OCI-LY1 (cell line): Measurements from ENCODE around the gene NRG2.

Experiments
- H2AFZ ChIP-seq: fragments of 200-600 bp; sonication (generic), shearing (Covaris generic); 2 replicates; pipeline ENCODE4 v1.6.0; 2014; ENCODE audit warnings: antibody characterized with exemption, mild to moderate bottlenecking, low read length
- H3F3A ChIP-seq: fragments of 200-600 bp; sonication (generic), shearing (Covaris generic); 2 replicates; pipeline ENCODE4 v1.6.0; 2014; ENCODE audit warnings: mild to moderate bottlenecking, antibody characterized with exemption, low read length, moderate library complexity; ENCODE audit not compliant: insufficient read depth
- H3K27ac ChIP-seq: fragments of 200-600 bp; sonication (generic); 2 replicates; pipeline ENCODE4 v1.5.1; 2014; ENCODE audit warnings: low read length, mixed run types, mild to moderate bottlenecking, low read depth; ENCODE audit not compliant: poor library complexity, severe bottlenecking
- H3K27me3 ChIP-seq: fragments of 200-600 bp; sonication (generic); 2 replicates; pipeline ENCODE4 v1.6.0; 2014; ENCODE audit warnings: antibody characterized with exemption, mild to moderate bottlenecking, low read length, moderate library complexity; ENCODE audit not compliant: insufficient read depth
- H3K36me3 ChIP-seq: fragments of 200-600 bp; sonication (generic); 2 replicates; pipeline ENCODE4 v1.6.1; 2014; ENCODE audit warnings: mild to moderate bottlenecking, antibody characterized with exemption, low read length, moderate library complexity, mixed read lengths; ENCODE audit not compliant: insufficient read depth
- H3K4me1 ChIP-seq: fragments of 200-600 bp; sonication (generic); 2 replicates; pipeline ENCODE4 v1.5.1; 2014; ENCODE audit warnings: mild to moderate bottlenecking, low read length, moderate library complexity; ENCODE audit not compliant: insufficient read depth, severe bottlenecking
- H3K4me2 ChIP-seq: fragments of 200-600 bp; sonication (generic), shearing (Covaris generic); 2 replicates; pipeline ENCODE4 v1.6.1; 2014; ENCODE audit warnings: low read length
- H3K4me3 ChIP-seq: fragments of 200-600 bp; sonication (generic); 2 replicates; pipeline ENCODE4 v1.5.1; 2014; ENCODE audit warnings: low read length, low read depth, mild to moderate bottlenecking, mixed read lengths; ENCODE audit not compliant: poor library complexity, severe bottlenecking
- H3K79me2 ChIP-seq: fragments of 200-600 bp; shearing (Covaris generic); 2 replicates; pipeline ENCODE4 v1.6.1; 2016; ENCODE audit warnings: mixed run types, low read length, mixed read lengths; ENCODE audit not compliant: insufficient read depth
- H3K9ac ChIP-seq: fragments of 200-600 bp; sonication (generic), shearing (Covaris generic); 2 replicates; pipeline ENCODE4 v1.6.1; 2014; ENCODE audit warnings: mild to moderate bottlenecking, low read length, mixed read lengths
- H3K9me2 ChIP-seq: fragments of 200-600 bp; sonication (generic), shearing (Covaris generic); 2 replicates; pipeline ENCODE4 v1.6.1; 2014; ENCODE audit warnings: low read depth, mild to moderate bottlenecking, low read length, mixed read lengths
- H3K9me3 ChIP-seq: fragments of 200-600 bp; shearing (Covaris generic); 2 replicates; pipeline ENCODE4 v1.6.1; 2014; ENCODE audit warnings: low read length, mixed read lengths
- H4K20me1 ChIP-seq: fragments of 200-600 bp; sonication (generic), shearing (Covaris generic); 2 replicates; pipeline ENCODE4 v1.6.0; 2016; ENCODE audit warnings: mild to moderate bottlenecking, low read length; ENCODE audit not compliant: insufficient read depth
- EZH2 ChIP-seq: fragments of 200-600 bp; sonication (generic), shearing (Covaris generic); IDR thresholded peaks from 2 replicates; pipeline ENCODE4 v1.8.0; 2017; ENCODE audit warnings: borderline replicate concordance, mixed run types, mild to moderate bottlenecking, antibody characterized with exemption, low read length, moderate library complexity, mixed read lengths
- TF ChIP-seq, protein P1 (sequence below): fragments of 200-600 bp; sonication (generic), shearing (Covaris generic); IDR thresholded peaks from 2 replicates; pipeline ENCODE4 v1.5.1; 2017; ENCODE audit warnings: mild to moderate bottlenecking, antibody characterized with exemption, low read length, moderate library complexity, mixed read lengths

The NRG2 gene

GRCh38 chr5:139841549-139841948, 201.6 kb downstream of the NRG2 start:
- no peak overlapping the region for H3K4me3 ChIP-seq
- no peak overlapping the region for H3K9ac ChIP-seq
- no peaks in the 10 kb centered on the region for H3K27me3 ChIP-seq
- no peak overlapping the region for H3K27ac ChIP-seq
- H4K20me1 ChIP-seq, result no peaks in the 10 kb centered on the region
- H3K9me2 ChIP-seq, result no peaks in the 10 kb centered on the region
- H3K79me2 ChIP-seq, result no peaks in the 10 kb centered on the region
- H3K9me3 ChIP-seq, result no peaks in the 10 kb centered on the region
- no peak overlapping the region for H2AFZ ChIP-seq
- no peaks in the 10 kb centered on the region for H3K36me3 ChIP-seq
- no peak for TF ChIP-seq EZH2
- TF ChIP-seq, protein P1, sequence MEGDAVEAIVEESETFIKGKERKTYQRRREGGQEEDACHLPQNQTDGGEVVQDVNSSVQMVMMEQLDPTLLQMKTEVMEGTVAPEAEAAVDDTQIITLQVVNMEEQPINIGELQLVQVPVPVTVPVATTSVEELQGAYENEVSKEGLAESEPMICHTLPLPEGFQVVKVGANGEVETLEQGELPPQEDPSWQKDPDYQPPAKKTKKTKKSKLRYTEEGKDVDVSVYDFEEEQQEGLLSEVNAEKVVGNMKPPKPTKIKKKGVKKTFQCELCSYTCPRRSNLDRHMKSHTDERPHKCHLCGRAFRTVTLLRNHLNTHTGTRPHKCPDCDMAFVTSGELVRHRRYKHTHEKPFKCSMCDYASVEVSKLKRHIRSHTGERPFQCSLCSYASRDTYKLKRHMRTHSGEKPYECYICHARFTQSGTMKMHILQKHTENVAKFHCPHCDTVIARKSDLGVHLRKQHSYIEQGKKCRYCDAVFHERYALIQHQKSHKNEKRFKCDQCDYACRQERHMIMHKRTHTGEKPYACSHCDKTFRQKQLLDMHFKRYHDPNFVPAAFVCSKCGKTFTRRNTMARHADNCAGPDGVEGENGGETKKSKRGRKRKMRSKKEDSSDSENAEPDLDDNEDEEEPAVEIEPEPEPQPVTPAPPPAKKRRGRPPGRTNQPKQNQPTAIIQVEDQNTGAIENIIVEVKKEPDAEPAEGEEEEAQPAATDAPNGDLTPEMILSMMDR, result no peak
- H3K4me1 ChIP-seq, result no peaks in the 10 kb centered on the region
- no peak overlapping the region for H3K4me2 ChIP-seq
- no peaks in the 10 kb centered on the region for H3F3A ChIP-seq

GRCh38 chr5:139839918-139840317, 203.2 kb downstream of the NRG2 start:
- Histone ChIP-seq H3F3A (no peaks in the 10 kb centered on the region), H3K36me3 (no peaks in the 10 kb centered on the region), H3K4me2 (no peak overlapping the region), H3K4me3 (no peak overlapping the region), H4K20me1 (no peaks in the 10 kb centered on the region), H3K79me2 (no peaks in the 10 kb centered on the region), H3K9me3 (no peaks in the 10 kb centered on the region), H3K27ac (no peak overlapping the region), H3K4me1 (no peaks in the 10 kb centered on the region), H3K9ac (no peak overlapping the region), H3K27me3 (no peaks in the 10 kb centered on the region), H2AFZ (no peak overlapping the region), H3K9me2 (no peaks in the 10 kb centered on the region)
- no peak for TF ChIP-seq EZH2
- TF ChIP-seq, protein P1, result no peak

- Histone ChIP-seq H3K9me2 (no peaks in the 10 kb centered on the region), H3K4me2 (no peak overlapping the region), H3K9ac (no peak overlapping the region), H3K4me1 (no peaks in the 10 kb centered on the region), H3K9me3 (no peaks in the 10 kb centered on the region), H3K4me3 (no peak overlapping the region), H3K27me3 (no peaks in the 10 kb centered on the region), H3F3A (no peaks in the 10 kb centered on the region), H3K79me2 (no peaks in the 10 kb centered on the region), H3K27ac (no peak overlapping the region), H4K20me1 (no peaks in the 10 kb centered on the region), H2AFZ (no peak overlapping the region), H3K36me3 (no peaks in the 10 kb centered on the region)
- TF ChIP-seq EZH2, result no peak
- TF ChIP-seq, protein P1, result no peak
Measured at GRCh38 chr5:139839232-139839815, 203.8 kb downstream of the NRG2 start.
